ENCODE data around the gene TRPM2. TPM values are rescaled to one million over a fixed set of nuclear protein-coding genes. Genes with fewer than 3 reads are reported as not detected.

The TRPM2 gene
- total and polyA plus RNA-seq, 2 of the 8 experiments (the other 6 are each of a cell fraction or from before 2014, with no cell fraction given), result 0.27 to 0.28 TPM

DNA sequence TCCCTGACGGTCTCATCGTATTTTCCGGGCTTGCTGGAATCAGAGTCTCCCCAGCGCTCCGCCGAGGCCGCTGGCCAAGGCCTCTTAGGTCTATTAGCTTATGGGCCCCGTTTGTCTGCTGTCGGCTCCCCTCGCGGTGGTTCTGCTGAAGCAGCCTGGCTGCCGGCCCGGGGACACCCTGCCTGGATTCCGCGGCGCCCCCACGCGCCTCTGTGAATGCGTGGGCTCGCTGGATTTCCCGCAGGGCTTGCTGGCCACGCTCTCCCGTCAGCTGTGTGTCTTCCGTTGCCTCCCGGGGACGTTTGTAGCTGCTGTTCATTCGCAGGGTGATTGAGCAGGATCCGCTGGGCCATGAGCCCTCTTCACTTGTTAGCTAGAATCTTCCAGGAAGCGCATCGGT is 110.3 kb downstream of the TRPM2 start:
- Histone ChIP-seq H2BK5ac (ENCODE audit: low read depth, low read length) (no peak overlapping the region), H3K56ac (replicated peaks; ENCODE audit: insufficient read length, low read depth, low read length) (no peak overlapping the region), H3K4ac (replicated peaks; ENCODE audit: insufficient read length, low read depth, low read length) (no peak overlapping the region), H3K79me1 (ENCODE audit: low read depth, low read length) (no peaks in the 10 kb centered on the region), H2AFZ (ENCODE audit: low read length) (no peak overlapping the region; the same call in 1 of the 2 replicates), H2BK20ac (ENCODE audit: low read length) (no peak overlapping the region), H3K36me3 (ENCODE audit: control insufficient read depth in 2 of 4, insufficient read depth in 4 of 4, low read length in 3 of 4) (no peaks in the 10 kb centered on the region), H3K14ac (ENCODE audit: insufficient read length) (no peak overlapping the region), H2BK120ac (replicated peaks; ENCODE audit: low read depth, low read length) (no peak overlapping the region), H3K9ac (replicated peaks in 1 of 4; ENCODE audit: extremely low read depth in 1 of 4, low read depth in 3 of 4, low read length in 3 of 4) (no peak overlapping the region), H2BK15ac (ENCODE audit: low read length) (no peak overlapping the region), H2BK12ac (ENCODE audit: low read depth, low read length) (no peak overlapping the region), H3K4me3 (ENCODE audit: extremely low read depth in 1 of 4, insufficient read depth in 2 of 4, low read depth in 3 of 4, low read length in 4 of 4) (no peak overlapping the region), H3K9me3 (ENCODE audit: insufficient read depth in 2 of 2, low read depth in 1 of 2, low read length in 1 of 2) (no peaks in the 10 kb centered on the region), H3K23ac (ENCODE audit: insufficient read length) (no peak overlapping the region), H3K4me2 (ENCODE audit: insufficient read depth in 1 of 2, low read depth in 2 of 2, low read length in 2 of 2) (no peak overlapping the region), H4K5ac (ENCODE audit: insufficient read length, low read depth, low read length) (no peak overlapping the region), H3K27me3 (replicated peaks in 1 of 4; ENCODE audit: control insufficient read depth in 3 of 4, extremely low read depth in 1 of 4, insufficient read depth in 3 of 4, low read length in 3 of 4) (no peaks in the 10 kb centered on the region), H3K18ac (ENCODE audit: extremely low read depth, low read length) (no peak overlapping the region), H3K23me2 (ENCODE audit: low read depth, low read length) (no peaks in the 10 kb centered on the region; the same call in 1 of the 2 replicates), H3K4me1 (replicated peaks in 1 of 4; ENCODE audit: control insufficient read depth in 3 of 4, insufficient read depth in 4 of 4, low read length in 3 of 4) (peaks cover 0 to 2% (median 0%) of the 10 kb centered on the region in 4 experiments; a peak in 2 of 7 replicates), H4K8ac (ENCODE audit: extremely low read depth, insufficient read depth, low read length) (peak overlapping the region; percentile 3; the same call in 1 of the 2 replicates), H4K20me1 (replicated peaks in 1 of 2; ENCODE audit: control insufficient read depth in 1 of 2, insufficient read depth in 2 of 2, low read length in 2 of 2) (peaks cover 0 to 3% of the 10 kb centered on the region in 2 experiments), H3K79me2 (ENCODE audit: control insufficient read depth in 1 of 2, insufficient read depth in 2 of 2, low read length in 2 of 2) (no peaks in the 10 kb centered on the region), H4K91ac (replicated peaks; ENCODE audit: insufficient read length, low read length) (no peak overlapping the region), H3K27ac (ENCODE audit: low read depth, low read length) (no peak overlapping the region), H2AK5ac (ENCODE audit: low read depth, low read length) (no peak overlapping the region)
- ChIA-PET POLR2A (ENCODE audit: partially characterized antibody) (interaction anchor here (1.3 kb wide), 1 partner anchor 14 kb away, joined by 3 read pairs; no protein-coding TSS in a partner anchor), CTCF (ENCODE audit: partially characterized antibody) (interaction anchor here (1.1 kb wide), 2 partner anchors 19 to 27 kb away, joined by 3 read pairs; no protein-coding TSS in a partner anchor)
- TF ChIP-seq RFX5 (IDR thresholded peaks at IDR 0.05; ENCODE audit: borderline replicate concordance, low read depth, low read length) (no peak), KDM4A (IDR thresholded peaks at IDR 0.05; ENCODE audit: low read depth, low read length, severe bottlenecking) (no peak), EZH2 (IDR thresholded peaks at IDR 0.05; ENCODE audit: low read depth, low read length, severe bottlenecking) (no peak), CBX5 (IDR thresholded peaks at IDR 0.05; ENCODE audit: low read depth, low read length) (no peak), CBX8 (IDR thresholded peaks at IDR 0.05; ENCODE audit: borderline replicate concordance, low read depth, low read length) (no peak), GTF2F1 (IDR thresholded peaks at IDR 0.05; ENCODE audit: borderline replicate concordance, low read depth, low read length) (no peak)
- TF ChIP-seq, protein P1, sequence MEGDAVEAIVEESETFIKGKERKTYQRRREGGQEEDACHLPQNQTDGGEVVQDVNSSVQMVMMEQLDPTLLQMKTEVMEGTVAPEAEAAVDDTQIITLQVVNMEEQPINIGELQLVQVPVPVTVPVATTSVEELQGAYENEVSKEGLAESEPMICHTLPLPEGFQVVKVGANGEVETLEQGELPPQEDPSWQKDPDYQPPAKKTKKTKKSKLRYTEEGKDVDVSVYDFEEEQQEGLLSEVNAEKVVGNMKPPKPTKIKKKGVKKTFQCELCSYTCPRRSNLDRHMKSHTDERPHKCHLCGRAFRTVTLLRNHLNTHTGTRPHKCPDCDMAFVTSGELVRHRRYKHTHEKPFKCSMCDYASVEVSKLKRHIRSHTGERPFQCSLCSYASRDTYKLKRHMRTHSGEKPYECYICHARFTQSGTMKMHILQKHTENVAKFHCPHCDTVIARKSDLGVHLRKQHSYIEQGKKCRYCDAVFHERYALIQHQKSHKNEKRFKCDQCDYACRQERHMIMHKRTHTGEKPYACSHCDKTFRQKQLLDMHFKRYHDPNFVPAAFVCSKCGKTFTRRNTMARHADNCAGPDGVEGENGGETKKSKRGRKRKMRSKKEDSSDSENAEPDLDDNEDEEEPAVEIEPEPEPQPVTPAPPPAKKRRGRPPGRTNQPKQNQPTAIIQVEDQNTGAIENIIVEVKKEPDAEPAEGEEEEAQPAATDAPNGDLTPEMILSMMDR (IDR thresholded peaks at IDR 0.05; ENCODE audit: control extremely low read depth in 1 of 3, insufficient read depth in 1 of 3, low read depth in 1 of 3, low read length in 3 of 3), result 0 out of 4 replicates have a peak, but pooled peaks of 1 of the 3 experiments have one; percentile 3
- DNase-seq (ENCODE audit: low read depth in 1 of 2, low spot score in 2 of 2) (no peak), FAIRE-seq (no peak)
- WGBS, 2 experiments (ENCODE audit: extremely low coverage in 1 of 2, insufficient coverage in 1 of 2, insufficient read length in 1 of 2, insufficient replicate concordance in 2 of 2, low coverage in 1 of 2, low lambda C conversion rate in 2 of 2, missing lambda C conversion rate in 1 of 2), result 81% methylated on average over 25 of the region's 30 CpGs; no CpG with 5 or more reads in 1 of the 2 experiments

All from H1 (cell line).